SU-DHL-6 (cell line): ENCODE measurements around the gene MGAT5B.

Experiments
- H2AFZ ChIP-seq: fragments of 200-600 bp; sonication (generic); 2 replicates; pipeline ENCODE4 v1.6.1; 2014; ENCODE audit warnings: low read depth, mild to moderate bottlenecking, moderate library complexity, mixed read lengths, antibody characterized with exemption, low read length; ENCODE audit not compliant: severe bottlenecking
- H3F3A ChIP-seq: fragments of 200-600 bp; shearing (Covaris generic); 2 replicates; pipeline ENCODE4 v1.6.0; 2016; ENCODE audit warnings: antibody characterized with exemption, mild to moderate bottlenecking; ENCODE audit not compliant: insufficient read depth
- H3K27ac ChIP-seq: fragments of 200-600 bp; sonication (generic); 2 replicates; pipeline ENCODE4 v1.5.1; 2016; ENCODE audit warnings: low read depth, mild to moderate bottlenecking, low read length, moderate library complexity, mixed read lengths
- H3K27me3 ChIP-seq: fragments of 200-600 bp; sonication (generic), shearing (Covaris generic); 2 replicates; pipeline ENCODE4 v1.6.0; 2014; ENCODE audit warnings: mild to moderate bottlenecking, low read length
- H3K36me3 ChIP-seq: fragments of 200-600 bp; sonication (generic); 2 replicates; pipeline ENCODE4 v1.6.1; 2014; ENCODE audit warnings: mild to moderate bottlenecking, low read length, mixed read lengths
- H3K4me2 ChIP-seq: fragments of 300-600, 200-600 bp; shearing (Covaris generic), sonication (generic); 2 replicates; pipeline ENCODE4 v1.6.0; 2014; ENCODE audit warnings: low read length, low read depth, mild to moderate bottlenecking; ENCODE audit not compliant: poor library complexity, severe bottlenecking
- H3K4me3 ChIP-seq: fragments of 200-600 bp; sonication (generic); 2 replicates; pipeline ENCODE4 v1.5.1; 2014; ENCODE audit warnings: antibody characterized with exemption, low read length, mild to moderate bottlenecking, mixed read lengths; ENCODE audit not compliant: insufficient read depth, poor library complexity, severe bottlenecking
- H3K79me2 ChIP-seq: fragments of 200-600 bp; sonication (generic); 2 replicates; pipeline ENCODE4 v1.6.1; 2014; ENCODE audit warnings: mild to moderate bottlenecking, low read length, moderate library complexity; ENCODE audit not compliant: insufficient read depth
- H3K9ac ChIP-seq: fragments of 200-600 bp; sonication (generic); 2 replicates; pipeline ENCODE4 v1.7.0; 2014; ENCODE audit warnings: mild to moderate bottlenecking, low read length
- H3K9me2 ChIP-seq: fragments of 200-600 bp; sonication (generic); replicated peaks from 2 replicates; pipeline ENCODE4 v1.6.1; 2014; ENCODE audit warnings: low read length; ENCODE audit not compliant: insufficient read depth
- H3K9me3 ChIP-seq: fragments of 200-600 bp; sonication (generic); 2 replicates; pipeline ENCODE4 v1.6.1; 2014; ENCODE audit warnings: low read length, mixed read lengths; ENCODE audit not compliant: insufficient read depth
- H4K20me1 ChIP-seq: fragments of 200-600 bp; sonication (generic); 2 replicates; pipeline ENCODE4 v1.6.1; 2014; ENCODE audit warnings: low read depth, mild to moderate bottlenecking, antibody characterized with exemption, low read length, moderate library complexity, mixed read lengths
- EZH2phosphoT487 ChIP-seq: fragments of 200-600 bp; sonication (generic), shearing (Covaris generic); conservative IDR thresholded peaks from 2 replicates; pipeline ENCODE4 v1.6.1; 2018; ENCODE audit warnings: mild to moderate bottlenecking, antibody characterized with exemption, low read length, moderate library complexity, mixed read lengths
- TF ChIP-seq, protein P1 (sequence below): fragments of 200-600 bp; sonication (generic); IDR thresholded peaks from one replicate; pipeline ENCODE4 v1.5.1; 2017; ENCODE audit warnings: antibody characterized with exemption, mild to moderate bottlenecking, low read length, moderate library complexity; ENCODE audit not compliant: insufficient read depth, poor library complexity, severe bottlenecking

MGAT5B gene

DNA sequence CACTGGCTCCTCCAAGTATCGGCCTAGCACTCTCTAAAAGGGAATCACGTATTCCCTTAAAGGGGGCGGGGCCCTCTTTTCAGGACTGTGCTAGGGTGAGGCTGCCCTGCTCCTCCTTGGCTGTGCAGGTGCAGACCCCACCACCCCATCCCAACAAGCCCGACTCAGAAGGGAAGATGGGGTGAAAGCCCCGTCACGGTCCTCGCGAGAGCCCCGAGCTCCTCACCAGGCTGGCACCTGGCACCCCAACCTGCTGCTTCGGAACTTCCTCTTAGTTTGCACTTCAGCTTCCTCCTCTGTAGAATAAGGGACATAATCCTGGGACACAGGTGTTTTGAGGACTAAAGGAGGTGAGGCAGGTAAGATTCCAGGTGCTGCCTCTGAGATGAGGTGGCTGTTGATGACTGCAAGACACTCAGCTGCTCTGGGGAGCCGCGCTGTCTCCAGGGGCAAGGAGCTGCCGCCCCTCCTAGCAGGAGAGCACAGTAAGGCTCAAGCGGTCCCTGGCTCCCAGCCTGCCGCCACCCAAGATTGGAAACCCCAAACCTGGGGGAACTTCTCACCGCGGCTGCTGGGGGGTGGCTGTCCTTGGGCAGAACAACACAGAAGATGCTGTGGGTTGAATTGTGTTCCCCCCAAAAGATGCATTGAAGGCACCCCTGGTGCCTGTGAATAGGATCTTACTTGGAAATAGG lies 88.8 kb downstream of the MGAT5B start:
- no peaks in the 10 kb centered on the region for H3K9me3 ChIP-seq
- H3K9me2 ChIP-seq = no peaks in the 10 kb centered on the region
- no peak overlapping the region for H3K4me2 ChIP-seq
- no peaks in the 10 kb centered on the region for H4K20me1 ChIP-seq
- H2AFZ ChIP-seq = no peak overlapping the region
- TF ChIP-seq, protein P1, sequence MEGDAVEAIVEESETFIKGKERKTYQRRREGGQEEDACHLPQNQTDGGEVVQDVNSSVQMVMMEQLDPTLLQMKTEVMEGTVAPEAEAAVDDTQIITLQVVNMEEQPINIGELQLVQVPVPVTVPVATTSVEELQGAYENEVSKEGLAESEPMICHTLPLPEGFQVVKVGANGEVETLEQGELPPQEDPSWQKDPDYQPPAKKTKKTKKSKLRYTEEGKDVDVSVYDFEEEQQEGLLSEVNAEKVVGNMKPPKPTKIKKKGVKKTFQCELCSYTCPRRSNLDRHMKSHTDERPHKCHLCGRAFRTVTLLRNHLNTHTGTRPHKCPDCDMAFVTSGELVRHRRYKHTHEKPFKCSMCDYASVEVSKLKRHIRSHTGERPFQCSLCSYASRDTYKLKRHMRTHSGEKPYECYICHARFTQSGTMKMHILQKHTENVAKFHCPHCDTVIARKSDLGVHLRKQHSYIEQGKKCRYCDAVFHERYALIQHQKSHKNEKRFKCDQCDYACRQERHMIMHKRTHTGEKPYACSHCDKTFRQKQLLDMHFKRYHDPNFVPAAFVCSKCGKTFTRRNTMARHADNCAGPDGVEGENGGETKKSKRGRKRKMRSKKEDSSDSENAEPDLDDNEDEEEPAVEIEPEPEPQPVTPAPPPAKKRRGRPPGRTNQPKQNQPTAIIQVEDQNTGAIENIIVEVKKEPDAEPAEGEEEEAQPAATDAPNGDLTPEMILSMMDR = no peak
- no peak for TF ChIP-seq EZH2phosphoT487
- H3K4me3 ChIP-seq = no peak overlapping the region
- H3K27me3 ChIP-seq = no peaks in the 10 kb centered on the region
- H3K79me2 ChIP-seq = no peaks in the 10 kb centered on the region
- H3K9ac ChIP-seq = no peak overlapping the region
- H3K27ac ChIP-seq = no peak overlapping the region
- H3K36me3 ChIP-seq = no peaks in the 10 kb centered on the region
- no peaks in the 10 kb centered on the region for H3F3A ChIP-seq

DNA sequence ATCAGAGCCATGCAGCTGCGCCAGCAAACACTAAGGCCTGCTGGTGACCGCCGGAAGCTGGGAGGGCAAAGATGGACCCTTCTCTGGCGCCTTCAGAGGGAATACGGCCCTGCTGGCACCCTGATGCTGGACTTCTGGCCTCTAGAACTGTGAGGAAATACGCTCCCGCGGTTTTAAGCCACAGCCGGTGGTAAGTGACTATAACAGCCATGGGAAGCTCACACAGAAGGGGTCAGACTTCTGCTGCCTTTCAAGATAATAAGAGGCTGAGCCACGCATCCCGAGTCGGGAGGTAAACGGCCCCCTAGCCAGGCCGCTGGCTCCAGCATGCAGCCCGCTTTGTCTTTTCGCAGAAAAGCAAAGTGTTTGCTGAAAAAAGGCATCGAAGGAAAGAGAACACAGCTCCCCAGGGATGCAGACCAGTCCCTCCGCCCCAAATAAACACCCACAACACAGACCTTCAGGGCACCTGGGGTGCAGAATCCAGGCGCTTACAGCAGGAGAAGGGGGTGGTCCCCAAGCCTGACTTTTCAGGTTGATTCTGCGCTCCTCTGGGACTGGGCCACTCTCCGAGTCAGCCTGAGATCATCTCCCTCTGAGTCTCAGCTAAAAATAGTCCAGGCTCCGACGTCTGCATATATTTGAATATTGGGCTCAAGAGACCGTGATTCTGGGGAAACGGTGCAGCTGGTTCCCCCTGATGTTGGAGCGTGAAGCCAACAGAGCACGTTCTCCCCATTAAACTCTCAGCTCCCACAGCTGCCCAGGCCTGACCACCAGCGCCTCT lies 89.7 kb downstream of the MGAT5B start:
- Histone ChIP-seq H3K9me2 (no peaks in the 10 kb centered on the region), H2AFZ (no peak overlapping the region), H3K9me3 (no peaks in the 10 kb centered on the region), H3K27ac (no peak overlapping the region), H3K9ac (no peak overlapping the region), H3F3A (no peaks in the 10 kb centered on the region), H3K27me3 (no peaks in the 10 kb centered on the region), H3K36me3 (no peaks in the 10 kb centered on the region), H4K20me1 (no peaks in the 10 kb centered on the region), H3K79me2 (no peaks in the 10 kb centered on the region), H3K4me3 (no peak overlapping the region), H3K4me2 (no peak overlapping the region)
- TF ChIP-seq EZH2phosphoT487 = no peak
- TF ChIP-seq, protein P1 = no peak

DNA sequence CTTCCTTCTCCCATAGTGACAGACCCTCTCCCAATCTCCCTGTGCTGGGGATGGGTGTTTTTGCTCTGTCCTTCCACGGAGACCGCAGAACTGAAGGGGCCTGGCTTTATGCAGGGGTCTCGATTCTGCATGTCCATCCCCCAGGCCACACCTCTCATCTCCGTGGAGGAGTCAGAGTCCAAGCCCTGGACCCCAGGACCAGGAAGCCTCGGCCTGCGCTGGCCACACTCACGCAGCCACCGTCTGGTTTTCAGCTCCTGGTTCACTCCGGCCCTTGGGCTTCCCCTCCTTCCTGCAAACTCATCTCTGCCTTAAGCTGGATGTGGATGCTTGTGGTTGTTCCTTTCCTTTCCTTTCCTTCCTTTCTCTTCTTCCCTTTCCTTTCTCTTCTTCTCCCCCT lies 90.8 kb downstream of the MGAT5B start:
- Histone ChIP-seq H4K20me1 (no peaks in the 10 kb centered on the region), H3K9ac (no peak overlapping the region), H3K9me2 (no peaks in the 10 kb centered on the region), H3K27ac (no peak overlapping the region), H3K9me3 (no peaks in the 10 kb centered on the region), H3K27me3 (no peaks in the 10 kb centered on the region), H3F3A (no peaks in the 10 kb centered on the region), H3K4me3 (no peak overlapping the region), H3K36me3 (no peaks in the 10 kb centered on the region), H3K4me2 (no peak overlapping the region), H3K79me2 (no peaks in the 10 kb centered on the region), H2AFZ (no peak overlapping the region)
- TF ChIP-seq, protein P1 = no peak
- no peak for TF ChIP-seq EZH2phosphoT487
